GM12873 (cell line): ENCODE data around the gene NDUFA3.

ENCODE experiments used
- CTCF ChIP-seq: IDR thresholded peaks from 2 replicates; pipeline ENCODE4 v1.5.1; 2012; ENCODE audit warnings: low read depth, mild to moderate bottlenecking, moderate library complexity, low read length, control low read depth; ENCODE audit not compliant: insufficient read depth; ENCODE audit errors: missing control alignments

The NDUFA3 gene

GRCh38 chr19:54128796-54129616 lies 26.4 kb downstream of the NDUFA3 start:
- no peak for TF ChIP-seq CTCF

GRCh38 chr19:54129617-54129996 lies 27.0 kb downstream of the NDUFA3 start:
- TF ChIP-seq CTCF = no peak

GRCh38 chr19:54133312-54133956 lies 30.8 kb downstream of the NDUFA3 start:
- no peak for TF ChIP-seq CTCF

GRCh38 chr19:54133957-54134590 lies 31.4 kb downstream of the NDUFA3 start:
- TF ChIP-seq CTCF = no peak

- no peak for TF ChIP-seq CTCF
These were observed 33.6 kb downstream of the NDUFA3 start for GRCh38 chr19:54136086-54136863.

GRCh38 chr19:54136864-54137698 lies 34.4 kb downstream of the NDUFA3 start:
- TF ChIP-seq CTCF = no peak
